HEK293 (cell line): ENCODE data around the gene TNFAIP8L2.

Experiments used
- CTCF ChIA-PET: fragments of 350-600 bp; formaldehyde crosslinking; extraction: SDS; loops from one replicate; lab custom pipeline; 2021; ENCODE audit warnings: antibody characterized with exemption; lab: Yijun Ruan, JAX
- POLR2A ChIA-PET: fragments of 300-600 bp; formaldehyde crosslinking; extraction: SDS; loops from one replicate; lab custom pipeline; 2020; ENCODE audit warnings: antibody characterized with exemption, inconsistent platforms; lab: Yijun Ruan, JAX
- H3K27ac ChIP-seq: fragments of 200-500 bp; sonication (Bioruptor generic); 2 replicates; pipeline ENCODE4 v1.5.1; 2014; ENCODE audit warnings: low read depth, low read length, control low read depth, inconsistent platforms; ENCODE audit errors: extremely low read depth
- H3K36me3 ChIP-seq, 2 experiments: fragments of 200-500 bp in 1 of 2; sonication (Bioruptor generic) in 1 of 2; 1 replicate in 1 of 2; 2 replicates in 1 of 2; pipeline ENCODE4 v1.5.1; 2014 to 2017; ENCODE audit warnings: inconsistent platforms in 2 of 2, low read length in 2 of 2; ENCODE audit not compliant: control insufficient read depth in 2 of 2, insufficient read depth in 1 of 2
- H3K4me1 ChIP-seq: fragments of 200-500 bp; sonication (Bioruptor generic); 2 replicates; pipeline ENCODE4 v1.5.1; 2014; ENCODE audit warnings: mild to moderate bottlenecking, low read length, inconsistent platforms; ENCODE audit not compliant: control insufficient read depth, insufficient read depth
- H3K4me3 ChIP-seq: 2 replicates; pipeline ENCODE4 v1.5.1; 2011; ENCODE audit warnings: low read depth, mild to moderate bottlenecking, control low read depth, low read length, moderate library complexity
- H3K9me3 ChIP-seq: fragments of 200-500 bp; sonication (Bioruptor generic); 2 replicates; pipeline ENCODE4 v1.5.1; 2014; ENCODE audit warnings: low read depth, low read length, inconsistent platforms; ENCODE audit not compliant: control insufficient read depth, insufficient read depth
- BCL11A ChIP-seq: fragments of 450-650 bp; formaldehyde crosslinking; IDR thresholded peaks from 2 replicates; pipeline ENCODE4 v1.5.1; 2016; ENCODE audit warnings: low read depth, missing biosample characterization, missing genetic modification characterization
- KLF9 ChIP-seq: fragments of 450-650 bp; formaldehyde crosslinking; IDR thresholded peaks from 2 replicates; pipeline ENCODE4 v1.5.1; 2016; ENCODE audit warnings: missing biosample characterization, missing genetic modification characterization, low read depth
- MYNN ChIP-seq: fragments of 450-650 bp; formaldehyde crosslinking; IDR thresholded peaks from 2 replicates; pipeline ENCODE4 v1.5.1; 2016; ENCODE audit warnings: missing biosample characterization, missing genetic modification characterization, borderline replicate concordance
- OVOL3 ChIP-seq: fragments of 450-650 bp; formaldehyde crosslinking; IDR thresholded peaks from 2 replicates; pipeline ENCODE4 v1.5.1; 2016; ENCODE audit warnings: missing biosample characterization, missing genetic modification characterization
- PRDM2 ChIP-seq: fragments of 450-650 bp; formaldehyde crosslinking; IDR thresholded peaks from 2 replicates; pipeline ENCODE4 v1.5.1; 2016; ENCODE audit warnings: missing biosample characterization, missing genetic modification characterization, borderline replicate concordance
- TCF7L2 ChIP-seq: IDR thresholded peaks from 2 replicates; pipeline ENCODE4 v1.6.1; 2011; ENCODE audit warnings: low read depth, mild to moderate bottlenecking, inconsistent platforms, low read length, moderate library complexity, borderline replicate concordance
- ZBTB8A ChIP-seq: fragments of 450-650 bp; formaldehyde crosslinking; IDR thresholded peaks from 2 replicates; pipeline ENCODE4 v1.5.1; 2016; ENCODE audit warnings: missing biosample characterization, missing genetic modification characterization
- ZNF133 ChIP-seq: fragments of 450-650 bp; formaldehyde crosslinking; IDR thresholded peaks from 2 replicates; pipeline ENCODE4 v1.5.1; 2016; ENCODE audit warnings: missing biosample characterization, missing genetic modification characterization
- ZNF184 ChIP-seq: fragments of 450-650 bp; IDR thresholded peaks from 2 replicates; pipeline ENCODE4 v1.5.1; 2018; ENCODE audit warnings: missing biosample characterization, mild to moderate bottlenecking, missing genetic modification characterization
- ZNF302 ChIP-seq: fragments of 450-650 bp; formaldehyde crosslinking; IDR thresholded peaks from 2 replicates; pipeline ENCODE4 v1.5.1; 2016; ENCODE audit warnings: missing biosample characterization, missing genetic modification characterization, low read depth
- ZNF311 ChIP-seq: fragments of 450-650 bp; formaldehyde crosslinking; IDR thresholded peaks from 2 replicates; pipeline ENCODE4 v1.5.1; 2017; ENCODE audit warnings: missing biosample characterization, missing genetic modification characterization, borderline replicate concordance
- ZNF37A ChIP-seq: fragments of 450-650 bp; IDR thresholded peaks from 2 replicates; pipeline ENCODE4 v1.5.1; 2018; ENCODE audit warnings: missing biosample characterization, missing genetic modification characterization
- ZNF394 ChIP-seq: fragments of 450-650 bp; formaldehyde crosslinking; IDR thresholded peaks from 2 replicates; pipeline ENCODE4 v1.5.1; 2016; ENCODE audit warnings: missing biosample characterization, missing genetic modification characterization, mild to moderate bottlenecking, moderate library complexity, borderline replicate concordance
- ZNF555 ChIP-seq: fragments of 450-650 bp; formaldehyde crosslinking; conservative IDR thresholded peaks from 2 replicates; pipeline ENCODE4 v1.5.1; 2017; ENCODE audit warnings: missing biosample characterization, mild to moderate bottlenecking, missing genetic modification characterization, inconsistent platforms
- ZNF610 ChIP-seq: fragments of 450-650 bp; formaldehyde crosslinking; IDR thresholded peaks from 2 replicates; pipeline ENCODE4 v1.5.1; 2016; ENCODE audit warnings: missing biosample characterization, missing genetic modification characterization, borderline replicate concordance
- ZNF623 ChIP-seq: fragments of 450-650 bp; formaldehyde crosslinking; IDR thresholded peaks from 2 replicates; pipeline ENCODE4 v1.5.1; 2016; ENCODE audit warnings: missing biosample characterization, missing genetic modification characterization
- ZNF660 ChIP-seq: fragments of 450-650 bp; IDR thresholded peaks from 2 replicates; pipeline ENCODE4 v1.5.1; 2018; ENCODE audit warnings: missing biosample characterization, mild to moderate bottlenecking, missing genetic modification characterization
- ZNF747 ChIP-seq: fragments of 450-650 bp; formaldehyde crosslinking; IDR thresholded peaks from 2 replicates; pipeline ENCODE4 v1.5.1; 2016; ENCODE audit warnings: missing biosample characterization, missing genetic modification characterization
- ZSCAN18 ChIP-seq: fragments of 450-650 bp; formaldehyde crosslinking; IDR thresholded peaks from 2 replicates; pipeline ENCODE4 v1.5.1; 2016; ENCODE audit warnings: missing biosample characterization, missing genetic modification characterization
- TF ChIP-seq, protein P1 (sequence below): fragments of 450-650 bp; formaldehyde crosslinking; IDR thresholded peaks from 2 replicates; pipeline ENCODE4 v1.5.1; 2017; ENCODE audit warnings: missing biosample characterization, missing genetic modification characterization
- TF ChIP-seq, protein P2 (sequence below): fragments of 450-650 bp; formaldehyde crosslinking; IDR thresholded peaks from 2 replicates; pipeline ENCODE4 v1.5.1; 2016; ENCODE audit warnings: missing biosample characterization, missing genetic modification characterization

Gene TNFAIP8L2

GRCh38 chr1:151189637-151190445, 33.4 kb downstream of the TNFAIP8L2 start, which contains the start of gene VPS72 (continued):
- TF ChIP-seq KLF9 (tag by site-specific recombination) (peak; percentile 60), ZNF555 (tag by site-specific recombination) (no peak), PRDM2 (tag by site-specific recombination) (no peak)

- ChIA-PET POLR2A (no interaction called here), CTCF (interaction anchor here (1.1 kb wide), 2 partner anchors 17 to 62 kb away, joined by 4 to 6 read pairs; partner anchors contain the start of gene PSMD4)
- H3K27ac ChIP-seq: no peak overlapping the region
- H3K36me3 ChIP-seq: peaks cover 0 to 1% of the 10 kb centered on the region in 2 experiments; a peak in 1 of 3 replicates
- no peaks in the 10 kb centered on the region for H3K9me3 ChIP-seq
- H3K4me3 ChIP-seq: no peak overlapping the region
- no peaks in the 10 kb centered on the region for H3K4me1 ChIP-seq
- no peak for TF ChIP-seq ZNF302 (tag by site-specific recombination)
- no peak for TF ChIP-seq ZBTB8A
- no peak for TF ChIP-seq TCF7L2
- TF ChIP-seq ZNF394: no peak
- TF ChIP-seq ZNF133 (tag by site-specific recombination): no peak
- TF ChIP-seq, protein P1, sequence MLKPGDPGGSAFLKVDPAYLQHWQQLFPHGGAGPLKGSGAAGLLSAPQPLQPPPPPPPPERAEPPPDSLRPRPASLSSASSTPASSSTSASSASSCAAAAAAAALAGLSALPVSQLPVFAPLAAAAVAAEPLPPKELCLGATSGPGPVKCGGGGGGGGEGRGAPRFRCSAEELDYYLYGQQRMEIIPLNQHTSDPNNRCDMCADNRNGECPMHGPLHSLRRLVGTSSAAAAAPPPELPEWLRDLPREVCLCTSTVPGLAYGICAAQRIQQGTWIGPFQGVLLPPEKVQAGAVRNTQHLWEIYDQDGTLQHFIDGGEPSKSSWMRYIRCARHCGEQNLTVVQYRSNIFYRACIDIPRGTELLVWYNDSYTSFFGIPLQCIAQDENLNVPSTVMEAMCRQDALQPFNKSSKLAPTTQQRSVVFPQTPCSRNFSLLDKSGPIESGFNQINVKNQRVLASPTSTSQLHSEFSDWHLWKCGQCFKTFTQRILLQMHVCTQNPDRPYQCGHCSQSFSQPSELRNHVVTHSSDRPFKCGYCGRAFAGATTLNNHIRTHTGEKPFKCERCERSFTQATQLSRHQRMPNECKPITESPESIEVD (tag by site-specific recombination): no peak
- TF ChIP-seq ZNF623: no peak
- TF ChIP-seq, all 188 proteins: peak for 0
These were observed 35.6 kb downstream of the TNFAIP8L2 start for GRCh38 chr1:151192047-151192446.

- Histone ChIP-seq H3K9me3 (no peaks in the 10 kb centered on the region), H3K4me3 (no peak overlapping the region), H3K36me3 (no peaks in the 10 kb centered on the region), H3K27ac (no peak overlapping the region), H3K4me1 (no peaks in the 10 kb centered on the region)
- POLR2A ChIA-PET: no interaction called here
- CTCF ChIA-PET: interaction anchor here (0.7 to 1.3 kb wide), 3 partner anchors 34 to 134 kb away, joined by 3 to 6 read pairs (median 3); partner anchors contain the start of gene CDC42SE1
- TF ChIP-seq OVOL3 (tag by site-specific recombination) (no peak), ZNF311 (tag by site-specific recombination) (no peak), BCL11A (tag by site-specific recombination) (no peak), ZNF37A (tag by site-specific recombination) (no peak), ZNF610 (tag by site-specific recombination) (no peak), MYNN (tag by site-specific recombination) (no peak), ZNF184 (tag by site-specific recombination) (no peak), ZNF747 (tag by site-specific recombination) (no peak), ZSCAN18 (tag by site-specific recombination) (no peak), ZNF660 (tag by site-specific recombination) (no peak)
- TF ChIP-seq, protein P2, sequence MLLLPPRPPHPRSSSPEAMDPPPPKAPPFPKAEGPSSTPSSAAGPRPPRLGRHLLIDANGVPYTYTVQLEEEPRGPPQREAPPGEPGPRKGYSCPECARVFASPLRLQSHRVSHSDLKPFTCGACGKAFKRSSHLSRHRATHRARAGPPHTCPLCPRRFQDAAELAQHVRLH (tag by site-specific recombination): no peak
These were observed 36.9 kb downstream of the TNFAIP8L2 start for GRCh38 chr1:151193304-151193703.
